ENCODE data around the gene PTCRA. TPM values are rescaled to one million over a fixed set of nuclear protein-coding genes. Genes with fewer than 3 reads are reported as not detected.

The PTCRA gene
- total RNA-seq, 1 donor from 2014 or later = 0.37 TPM

GRCh38 chr6:42904467-42904866, 11.4 kb upstream of the PTCRA start:
- DNase-seq (ENCODE audit: low spot score) = no peak

- no peak for DNase-seq (ENCODE audit: low spot score)
These were observed 8.5 kb upstream of the PTCRA start for GRCh38 chr6:42907336-42907735.

- no peak for DNase-seq (ENCODE audit: low spot score)
These were observed 6.0 kb upstream of the PTCRA start for GRCh38 chr6:42909835-42910234.

- DNase-seq (ENCODE audit: low spot score) = no peak
These were observed 4.5 kb upstream of the PTCRA start for GRCh38 chr6:42911171-42912021.

GRCh38 chr6:42914546-42914945, 1.3 kb upstream of the PTCRA start:
- no peak for DNase-seq (ENCODE audit: low spot score)

GRCh38 chr6:42916288-42916687, 435 bp downstream of the PTCRA start:
- no peak for DNase-seq (ENCODE audit: low spot score)

- no peak for DNase-seq (ENCODE audit: low spot score)
These were observed 5.9 kb downstream of the PTCRA start for GRCh38 chr6:42921801-42922200.

GRCh38 chr6:42923666-42924065, 7.8 kb downstream of the PTCRA start:
- DNase-seq (ENCODE audit: low spot score) = no peak

GRCh38 chr6:42925248-42925857, 9.5 kb downstream of the PTCRA start:
- no peak for DNase-seq (ENCODE audit: low spot score)

- DNase-seq (ENCODE audit: low spot score) = peak; percentile 94
These were observed 13.3 kb downstream of the PTCRA start, which contains the start of gene CNPY3 for GRCh38 chr6:42928986-42929820. Gene CNPY3, plus strand, starts transcription at chr6:42929480. Its CDS starts 91 bp downstream, at chr6:42929571.

GRCh38 chr6:42929821-42930360, 14.0 kb downstream of the PTCRA start:
- DNase-seq (ENCODE audit: low spot score) = peak; percentile 30

GRCh38 chr6:42932412-42932811, 16.6 kb downstream of the PTCRA start:
- DNase-seq (ENCODE audit: low spot score) = no peak

GRCh38 chr6:42933205-42933604, 17.4 kb downstream of the PTCRA start:
- no peak for DNase-seq (ENCODE audit: low spot score)

GRCh38 chr6:42935322-42935721, 19.5 kb downstream of the PTCRA start:
- no peak for DNase-seq (ENCODE audit: low spot score)

- no peak for DNase-seq (ENCODE audit: low spot score)
These were observed 20.5 kb downstream of the PTCRA start for GRCh38 chr6:42936398-42936797.

GRCh38 chr6:42937548-42938427, 21.9 kb downstream of the PTCRA start:
- DNase-seq (ENCODE audit: low spot score) = no peak

- no peak for DNase-seq (ENCODE audit: low spot score)
These were observed 22.6 kb downstream of the PTCRA start for GRCh38 chr6:42938428-42938796.

GRCh38 chr6:42938987-42939809, 23.3 kb downstream of the PTCRA start:
- DNase-seq (ENCODE audit: low spot score) = no peak

- DNase-seq (ENCODE audit: low spot score) = no peak
These were observed 23.9 kb downstream of the PTCRA start for GRCh38 chr6:42939810-42940167.

- DNase-seq (ENCODE audit: low spot score) = no peak
These were observed 24.7 kb downstream of the PTCRA start for GRCh38 chr6:42940493-42941045.

All from mucosa of gallbladder (tissue), 1 donor.